CD4-positive, alpha-beta T cell treated with Interleukin-21 for 1 hour (primary cell): Measurements from ENCODE around the gene RNF167.

Experiments
- DNase-seq: peaks from one replicate; pipeline ENCODE4 v3.0.0-alpha.2; 2020

RNF167 gene

GRCh38 chr17:4958102-4958501, 18.0 kb downstream of the RNF167 start:
- DNase-seq: no peak

- no peak for DNase-seq
Measured at GRCh38 chr17:4959261-4959965, 19.3 kb downstream of the RNF167 start.

- no peak for DNase-seq
Measured at GRCh38 chr17:4960279-4960922, 20.3 kb downstream of the RNF167 start.

GRCh38 chr17:4965311-4965986, 25.4 kb downstream of the RNF167 start:
- DNase-seq: no peak

GRCh38 chr17:4966844-4967538, 26.9 kb downstream of the RNF167 start:
- peak; percentile 99 for DNase-seq

GRCh38 chr17:4967539-4968485, 27.7 kb downstream of the RNF167 start, which contains the start of gene SPAG7:
Gene SPAG7 (minus strand): TSS chr17:4967817. CDS start chr17:4967804, 13 bp downstream.
- DNase-seq: peak; percentile 96

GRCh38 chr17:4968486-4969046, 28.5 kb downstream of the RNF167 start:
- no peak for DNase-seq

GRCh38 chr17:4969047-4969550, 29.0 kb downstream of the RNF167 start:
- DNase-seq: no peak

- DNase-seq: no peak
Measured at GRCh38 chr17:4969551-4970173, 29.6 kb downstream of the RNF167 start.

GRCh38 chr17:4970273-4970672, 30.2 kb downstream of the RNF167 start:
- DNase-seq: no peak

GRCh38 chr17:4971826-4972225, 31.8 kb downstream of the RNF167 start:
- no peak for DNase-seq

GRCh38 chr17:4972322-4972721, 32.3 kb downstream of the RNF167 start:
- DNase-seq: no peak

GRCh38 chr17:4972752-4973151, 32.7 kb downstream of the RNF167 start:
- no peak for DNase-seq

- no peak for DNase-seq
Measured at GRCh38 chr17:4973256-4974114, 33.4 kb downstream of the RNF167 start.

GRCh38 chr17:4974115-4974670, 34.1 kb downstream of the RNF167 start:
- no peak for DNase-seq

- no peak for DNase-seq
Measured at GRCh38 chr17:4978726-4979125, 38.7 kb downstream of the RNF167 start.

GRCh38 chr17:4980644-4981216, 40.7 kb downstream of the RNF167 start:
- DNase-seq: peak; percentile 76

- no peak for DNase-seq
Measured at GRCh38 chr17:4982305-4982704, 42.2 kb downstream of the RNF167 start.

GRCh38 chr17:4986403-4986802, 46.3 kb downstream of the RNF167 start:
- no peak for DNase-seq
